ENCODE data around the gene EVA1A. TPM values are rescaled to one million over a fixed set of nuclear protein-coding genes. Genes with fewer than 3 reads are reported as not detected.

The EVA1A gene
- total RNA-seq, 2 donors from 2014 or later = 0.55 to 0.87 TPM

GRCh38 chr2:75549401-75550253 lies 11.1 kb downstream of the EVA1A start:
- intact Hi-C loops (cut with DNase I, micrococcal nuclease) = no loop called here
- ATAC-seq = no peak
- no peak for DNase-seq

- ATAC-seq (no peak), DNase-seq (peak in 1 of 2 donors; percentile 9)
- intact Hi-C loops (cut with DNase I, micrococcal nuclease) = no loop called here
These were observed 12.6 kb downstream of the EVA1A start for GRCh38 chr2:75548036-75548573.

GRCh38 chr2:75547345-75548035 lies 13.2 kb downstream of the EVA1A start:
- intact Hi-C loops (cut with DNase I, micrococcal nuclease) = no loop called here
- DNase-seq (no peak), ATAC-seq (no peak)

- DNase-seq (no peak), ATAC-seq (no peak)
- intact Hi-C loops (cut with DNase I, micrococcal nuclease) = no loop called here
These were observed 14.8 kb downstream of the EVA1A start for GRCh38 chr2:75545922-75546321.

- ATAC-seq (no peak), DNase-seq (no peak)
- intact Hi-C loops (cut with DNase I, micrococcal nuclease) = no loop called here
These were observed 15.4 kb downstream of the EVA1A start for GRCh38 chr2:75545387-75545786.

- intact Hi-C loops (cut with DNase I, micrococcal nuclease) = no loop called here
- no peak for DNase-seq
- ATAC-seq = no peak
These were observed 17.3 kb downstream of the EVA1A start for GRCh38 chr2:75543446-75543845.

GRCh38 chr2:75541430-75541829 lies 19.3 kb downstream of the EVA1A start:
- DNase-seq (no peak), ATAC-seq (no peak)
- intact Hi-C loops (cut with DNase I, micrococcal nuclease) = no loop called here

GRCh38 chr2:75540994-75541393 lies 19.7 kb downstream of the EVA1A start:
- intact Hi-C loops (cut with DNase I, micrococcal nuclease) = no loop called here
- ATAC-seq (no peak), DNase-seq (no peak)

GRCh38 chr2:75539955-75540716 lies 20.6 kb downstream of the EVA1A start:
- DNase-seq (no peak), ATAC-seq (no peak)
- intact Hi-C loops (cut with DNase I, micrococcal nuclease) = no loop called here

- ATAC-seq = no peak
- intact Hi-C loops (cut with DNase I, micrococcal nuclease) = no loop called here
- no peak for DNase-seq
These were observed 21.9 kb downstream of the EVA1A start for GRCh38 chr2:75538521-75539490.

- intact Hi-C loops (cut with DNase I, micrococcal nuclease) = no loop called here
- ATAC-seq (no peak), DNase-seq (no peak)
These were observed 23.1 kb downstream of the EVA1A start for GRCh38 chr2:75537658-75538057.

- intact Hi-C loops (cut with DNase I, micrococcal nuclease) = no loop called here
- ATAC-seq (no peak), DNase-seq (no peak)
These were observed 27.6 kb downstream of the EVA1A start for GRCh38 chr2:75533135-75533534.

GRCh38 chr2:75532488-75532887 lies 28.3 kb downstream of the EVA1A start:
- ATAC-seq (no peak), DNase-seq (no peak)
- intact Hi-C loops (cut with DNase I, micrococcal nuclease) = no loop called here

GRCh38 chr2:75528221-75528977 lies 32.3 kb downstream of the EVA1A start:
- ATAC-seq = no peak
- no peak for DNase-seq
- intact Hi-C loops (cut with DNase I, micrococcal nuclease) = no loop called here

- ATAC-seq (no peak), DNase-seq (no peak)
- intact Hi-C loops (cut with DNase I, micrococcal nuclease) = no loop called here
These were observed 33.1 kb downstream of the EVA1A start for GRCh38 chr2:75527676-75528075.

GRCh38 chr2:75526842-75527241 lies 33.9 kb downstream of the EVA1A start:
- ATAC-seq (no peak), DNase-seq (no peak)
- intact Hi-C loops (cut with DNase I, micrococcal nuclease) = no loop called here

- intact Hi-C loops (cut with DNase I, micrococcal nuclease) = no loop called here
- no peak for ATAC-seq
- no peak for DNase-seq
These were observed 35.1 kb downstream of the EVA1A start for GRCh38 chr2:75525434-75526310.
